H1 (cell line): ENCODE results near the gene RPS17. TPM values are rescaled to one million over a fixed set of nuclear protein-coding genes. Genes with fewer than 3 reads are reported as not detected.

Experiments used
- CTCF ChIA-PET: fragments of 300-600 bp; sonication (Branson Sonifier 250); formaldehyde crosslinking; loops from one replicate; lab custom pipeline; 2021; ENCODE audit not compliant: partially characterized antibody; lab: Charles Lee
- POLR2A ChIA-PET: fragments of 300-600 bp; sonication (Branson Sonifier 250); formaldehyde crosslinking; loops from one replicate; lab custom pipeline; 2021; ENCODE audit warnings: inconsistent platforms; ENCODE audit not compliant: partially characterized antibody; lab: Charles Lee
- DNase-seq, 2 experiments: peaks; one replicate each; pipeline versions ENCODE4 v3.0.0 to v3.0.0-alpha.2; 2010 to 2022; ENCODE audit warnings: low spot score in 2 of 2, low read depth in 1 of 2, mixed read lengths in 1 of 2
- FAIRE-seq: peaks from 2 replicates; lab custom pipeline; 2011; peaks lifted over from hg19 to GRCh38; lab: Jason Lieb, UNC
- H2AFZ ChIP-seq: 2 replicates; pipeline ENCODE4 v1.8.1; 2012; ENCODE audit warnings: low read length, inconsistent platforms
- H2AK5ac ChIP-seq: 2 replicates; pipeline ENCODE4 v1.6.1; 2013; ENCODE audit warnings: low read depth, low read length
- H2BK120ac ChIP-seq: replicated peaks from 2 replicates; pipeline ENCODE3; 2013; ENCODE audit warnings: low read depth, low read length, inconsistent platforms
- H2BK12ac ChIP-seq: 2 replicates; pipeline ENCODE4 v1.6.1; 2013; ENCODE audit warnings: low read depth, low read length
- H2BK15ac ChIP-seq: 2 replicates; pipeline ENCODE4 v1.6.1; 2013; ENCODE audit warnings: low read length
- H2BK20ac ChIP-seq: 2 replicates; pipeline ENCODE4 v1.6.1; 2013; ENCODE audit warnings: low read length
- H2BK5ac ChIP-seq: 2 replicates; pipeline ENCODE4 v1.6.1; 2013; ENCODE audit warnings: low read depth, low read length
- H3K14ac ChIP-seq: 2 replicates; pipeline ENCODE4 v1.6.1; 2013; ENCODE audit warnings: inconsistent platforms; ENCODE audit not compliant: insufficient read length
- H3K18ac ChIP-seq: 2 replicates; pipeline ENCODE4 v1.6.1; 2013; ENCODE audit warnings: low read length; ENCODE audit errors: extremely low read depth
- H3K23ac ChIP-seq: 2 replicates; pipeline ENCODE4 v1.6.1; 2013; ENCODE audit warnings: inconsistent platforms; ENCODE audit not compliant: insufficient read length
- H3K23me2 ChIP-seq: 2 replicates; pipeline ENCODE4 v1.6.1; 2013; ENCODE audit warnings: low read depth, low read length
- H3K27ac ChIP-seq: 2 replicates; pipeline ENCODE4 v1.6.1; 2011; ENCODE audit warnings: low read depth, low read length, inconsistent platforms
- H3K27me3 ChIP-seq, 4 experiments: replicated peaks in 1 of 4; 1 replicate in 1 of 4; 2 replicates in 3 of 4; pipeline versions ENCODE4 v1.6.1 to v1.8.1; 2011 to 2013; ENCODE audit warnings: low read length in 3 of 4, mild to moderate bottlenecking in 3 of 4, inconsistent platforms in 2 of 4, mixed read lengths in 2 of 4, moderate library complexity in 1 of 4; ENCODE audit not compliant: control insufficient read depth in 3 of 4, insufficient read depth in 3 of 4; ENCODE audit errors: extremely low read depth in 1 of 4
- H3K36me3 ChIP-seq, 4 experiments: 2 replicates each; pipeline versions ENCODE4 v1.6.1 to v1.8.1; 2011 to 2013; ENCODE audit warnings: mild to moderate bottlenecking in 4 of 4, low read length in 3 of 4, moderate library complexity in 2 of 4, control low read depth in 1 of 4, inconsistent platforms in 1 of 4; ENCODE audit not compliant: insufficient read depth in 4 of 4, control insufficient read depth in 2 of 4
- H3K4ac ChIP-seq: replicated peaks from 2 replicates; pipeline ENCODE3; 2013; ENCODE audit warnings: low read length, low read depth, mixed read lengths, inconsistent platforms; ENCODE audit not compliant: insufficient read length
- H3K4me1 ChIP-seq, 4 experiments: replicated peaks in 1 of 4; 1 replicate in 1 of 4; 2 replicates in 3 of 4; pipeline versions ENCODE4 v1.6.1 to v1.8.1; 2011 to 2013; ENCODE audit warnings: low read length in 3 of 4, inconsistent platforms in 2 of 4, mixed read lengths in 1 of 4; ENCODE audit not compliant: insufficient read depth in 4 of 4, control insufficient read depth in 3 of 4
- H3K4me2 ChIP-seq, 2 experiments: 2 replicates each; pipeline versions ENCODE4 v1.6.1 to v1.8.1; 2011 to 2013; ENCODE audit warnings: low read depth in 2 of 2, low read length in 2 of 2, control low read depth in 1 of 2, inconsistent platforms in 1 of 2, mild to moderate bottlenecking in 1 of 2; ENCODE audit not compliant: insufficient read depth in 1 of 2
- H3K4me3 ChIP-seq, 4 experiments: fragments of 200-600, 300-600 bp in 1 of 4; sonication (generic), shearing (Covaris generic), sonication (Bioruptor Twin) in 1 of 4; 2 replicates each; pipeline versions ENCODE4 v1.5.1 to v1.8.1; 2011 to 2016; ENCODE audit warnings: low read length in 4 of 4, low read depth in 3 of 4, control low read depth in 2 of 4, inconsistent platforms in 2 of 4, mild to moderate bottlenecking in 2 of 4, mixed read lengths in 1 of 4, moderate library complexity in 1 of 4; ENCODE audit not compliant: insufficient read depth in 2 of 4; ENCODE audit errors: extremely low read depth in 1 of 4
- H3K56ac ChIP-seq: replicated peaks from 2 replicates; pipeline ENCODE3; 2013; ENCODE audit warnings: low read depth, mild to moderate bottlenecking, mixed read lengths, low read length, inconsistent platforms; ENCODE audit not compliant: insufficient read length
- H3K79me1 ChIP-seq: 2 replicates; pipeline ENCODE4 v1.6.1; 2013; ENCODE audit warnings: low read depth, low read length, control low read depth
- H3K79me2 ChIP-seq, 2 experiments: 2 replicates each; pipeline versions ENCODE4 v1.6.1 to v1.8.1; 2012 to 2013; ENCODE audit warnings: low read length in 2 of 2, mild to moderate bottlenecking in 2 of 2, inconsistent platforms in 1 of 2; ENCODE audit not compliant: insufficient read depth in 2 of 2, control insufficient read depth in 1 of 2
- H3K9ac ChIP-seq, 4 experiments: replicated peaks in 1 of 4; 1 replicate in 1 of 4; 2 replicates in 3 of 4; pipeline versions ENCODE4 v1.6.1 to v1.8.1; 2011 to 2013; ENCODE audit warnings: low read depth in 3 of 4, low read length in 3 of 4, control low read depth in 2 of 4, mild to moderate bottlenecking in 2 of 4, moderate library complexity in 2 of 4, inconsistent platforms in 1 of 4; ENCODE audit errors: extremely low read depth in 1 of 4
- H3K9me3 ChIP-seq, 2 experiments: 2 replicates each; pipeline versions ENCODE4 v1.6.1 to v1.8.1; 2012 to 2013; ENCODE audit warnings: mild to moderate bottlenecking in 2 of 2, moderate library complexity in 2 of 2, control low read depth in 1 of 2, inconsistent platforms in 1 of 2, low read depth in 1 of 2, low read length in 1 of 2, mixed read lengths in 1 of 2; ENCODE audit not compliant: insufficient read depth in 2 of 2
- H4K20me1 ChIP-seq, 2 experiments: replicated peaks in 1 of 2; 2 replicates each; pipeline versions ENCODE3 to v1.8.1; 2011 to 2013; ENCODE audit warnings: inconsistent platforms in 2 of 2, low read length in 2 of 2, mild to moderate bottlenecking in 1 of 2; ENCODE audit not compliant: insufficient read depth in 2 of 2, control insufficient read depth in 1 of 2
- H4K5ac ChIP-seq: 2 replicates; pipeline ENCODE4 v1.6.1; 2013; ENCODE audit warnings: low read length, low read depth, mixed read lengths, inconsistent platforms; ENCODE audit not compliant: insufficient read length
- H4K8ac ChIP-seq: 2 replicates; pipeline ENCODE4 v1.8.0; 2013; ENCODE audit warnings: mild to moderate bottlenecking, moderate library complexity, low read length, inconsistent platforms; ENCODE audit not compliant: insufficient read depth; ENCODE audit errors: extremely low read depth
- H4K91ac ChIP-seq: replicated peaks from 2 replicates; pipeline ENCODE3; 2013; ENCODE audit warnings: low read length, mixed read lengths, inconsistent platforms; ENCODE audit not compliant: insufficient read length
- MAFK ChIP-seq: IDR thresholded peaks from 2 replicates; pipeline ENCODE4 v1.6.1; 2012; ENCODE audit warnings: low read depth, mild to moderate bottlenecking, improper control_type of control experiment, low read length
- SRF ChIP-seq: IDR thresholded peaks from 2 replicates; pipeline ENCODE4 v1.6.1; 2011; ENCODE audit warnings: mild to moderate bottlenecking, low read depth, low read length, moderate library complexity
- ZNF274 ChIP-seq: IDR thresholded peaks from 2 replicates; pipeline ENCODE4 v1.7.0; 2012; ENCODE audit warnings: low read length, borderline replicate concordance; ENCODE audit errors: extremely low read depth
- WGBS, 2 experiments: shearing (Covaris generic) in 1 of 2; methylation state at CpG; one replicate each; pipeline versions ENCODE4 v1.1.6 to v1.1.7; 2013 to 2015; ENCODE audit warnings: low lambda C conversion rate in 2 of 2, mixed read lengths in 2 of 2, inconsistent platforms in 1 of 2, low coverage in 1 of 2, missing lambda C conversion rate in 1 of 2; ENCODE audit not compliant: insufficient replicate concordance in 2 of 2, insufficient coverage in 1 of 2, insufficient read length in 1 of 2; ENCODE audit errors: extremely low coverage in 1 of 2, missing lambda C conversion rate in 1 of 2; 5-methylcytosine and 5-hydroxymethylcytosine counted together
- polyA plus RNA-seq, 7 experiments: library from polyadenylated mRNA; depleted of rRNA in 3 of 7; stranded (reverse) in 5 of 7; unstranded in 2 of 7; fragments of >200 nt in 5 of 7; fragments of 200-250 nt in 2 of 7; gene quantifications; 1 replicate in 5 of 7; 2 replicates in 1 of 7; 4 replicates in 1 of 7; pipeline versions ENCODE4 v1.2.1 to v1.2.3, GENCODE V29; 2011 to 2013; ENCODE audit warnings: missing spikeins in 2 of 7, mixed read lengths in 2 of 7
- total RNA-seq: library from RNA; stranded (reverse); fragmentation: NEBNext Ultra II Directional; extraction: Animal tissue kit (Norgen Biotek cat#: 25700); gene quantifications from 2 replicates; pipeline ENCODE4 v1.2.1, GENCODE V29; 2021

The RPS17 gene
- total and polyA plus RNA-seq, 2 of the 8 experiments (the other 6 are each of a cell fraction or from before 2014, with no cell fraction given), result 2,416 to 5,590 TPM

- H4K20me1 ChIP-seq, result no peaks in the 10 kb centered on the region
- H4K5ac ChIP-seq, result no peak overlapping the region
- no peak overlapping the region for H3K18ac ChIP-seq
- H3K9ac ChIP-seq, result no peak overlapping the region
- H3K27me3 ChIP-seq, result peaks cover 0 to 3% (median 0%) of the 10 kb centered on the region in 4 experiments; a peak in 2 of 7 replicates
- WGBS, 2 experiments, result 83% methylated on average over 2 of the region's 2 CpGs; no CpG with 5 or more reads in 1 of the 2 experiments
- no peak overlapping the region for H3K4ac ChIP-seq
- no peaks in the 10 kb centered on the region for H3K79me2 ChIP-seq
- no peak overlapping the region for H3K56ac ChIP-seq
- no peak overlapping the region for H3K27ac ChIP-seq
- no peak overlapping the region for H2AK5ac ChIP-seq
- no peak overlapping the region for H2BK12ac ChIP-seq
- no peak overlapping the region for H2BK120ac ChIP-seq
- TF ChIP-seq ZNF274 (no peak), MAFK (no peak), SRF (no peak)
- ChIA-PET CTCF (interaction anchor here (1.1 to 1.6 kb wide), 2 partner anchors 12 to 87 kb away, joined by 3 to 8 read pairs; no protein-coding TSS in a partner anchor), POLR2A (interaction anchor here (0.9 to 9.9 kb wide), 4 partner anchors 8 to 15 kb away, joined by 3 to 95 read pairs (median 4); partner anchors contain the start of gene RPS17)
- no peak overlapping the region for H3K4me2 ChIP-seq
- H2BK15ac ChIP-seq, result no peak overlapping the region
- no peaks in the 10 kb centered on the region for H3K79me1 ChIP-seq
- no peak overlapping the region for H2AFZ ChIP-seq
- 0 out of 7 replicates have a peak, but pooled peaks cover 0 to 4% (median 0%) of the 10 kb centered on the region in 4 experiments for H3K4me1 ChIP-seq
- DNase-seq (no peak), FAIRE-seq (no peak)
- no peaks in the 10 kb centered on the region for H3K9me3 ChIP-seq
- no peak overlapping the region for H3K14ac ChIP-seq
- H3K23ac ChIP-seq, result no peak overlapping the region
- H2BK20ac ChIP-seq, result no peak overlapping the region
- no peaks in the 10 kb centered on the region for H3K23me2 ChIP-seq
- H3K36me3 ChIP-seq, result no peaks in the 10 kb centered on the region
- H4K8ac ChIP-seq, result no peak overlapping the region
- H2BK5ac ChIP-seq, result no peak overlapping the region
- H3K4me3 ChIP-seq, result no peak overlapping the region
- H4K91ac ChIP-seq, result no peak overlapping the region
Measured at GRCh38 chr15:82552861-82553260, 12.6 kb upstream of the RPS17 start.
